GM18858 (cell line): ENCODE data around the gene NUDT19.

Source experiments
- ATAC-seq: cut with Tn5 transposase; IDR thresholded peaks from one replicate; pipeline ENCODE4 v1.9.1; 2021; ENCODE audit not compliant: unreplicated experiment

Gene NUDT19

GRCh38 chr19:32757189-32757588 lies 65.6 kb downstream of the NUDT19 start:
- ATAC-seq, result no peak
